A549 treated with GW870086 at 1 μM for 4 hours (cell line): ENCODE measurements around the gene MYLK3. TPM values are rescaled to one million over a fixed set of nuclear protein-coding genes. Genes with fewer than 3 reads are reported as not detected.

Experiments used
- total RNA-seq: library from RNA; stranded (reverse); fragments of 200-300 nt; extraction: Qiagen RNA extraction; gene quantifications from 5 replicates; pipeline ENCODE4 v1.2.3, GENCODE V29; 2022; ENCODE audit warnings: low read depth

Gene MYLK3
- total RNA-seq: 0.02 to 0.15 TPM (median 0.09 TPM) in 4 of 5 replicates, not detected in the other

DNA sequence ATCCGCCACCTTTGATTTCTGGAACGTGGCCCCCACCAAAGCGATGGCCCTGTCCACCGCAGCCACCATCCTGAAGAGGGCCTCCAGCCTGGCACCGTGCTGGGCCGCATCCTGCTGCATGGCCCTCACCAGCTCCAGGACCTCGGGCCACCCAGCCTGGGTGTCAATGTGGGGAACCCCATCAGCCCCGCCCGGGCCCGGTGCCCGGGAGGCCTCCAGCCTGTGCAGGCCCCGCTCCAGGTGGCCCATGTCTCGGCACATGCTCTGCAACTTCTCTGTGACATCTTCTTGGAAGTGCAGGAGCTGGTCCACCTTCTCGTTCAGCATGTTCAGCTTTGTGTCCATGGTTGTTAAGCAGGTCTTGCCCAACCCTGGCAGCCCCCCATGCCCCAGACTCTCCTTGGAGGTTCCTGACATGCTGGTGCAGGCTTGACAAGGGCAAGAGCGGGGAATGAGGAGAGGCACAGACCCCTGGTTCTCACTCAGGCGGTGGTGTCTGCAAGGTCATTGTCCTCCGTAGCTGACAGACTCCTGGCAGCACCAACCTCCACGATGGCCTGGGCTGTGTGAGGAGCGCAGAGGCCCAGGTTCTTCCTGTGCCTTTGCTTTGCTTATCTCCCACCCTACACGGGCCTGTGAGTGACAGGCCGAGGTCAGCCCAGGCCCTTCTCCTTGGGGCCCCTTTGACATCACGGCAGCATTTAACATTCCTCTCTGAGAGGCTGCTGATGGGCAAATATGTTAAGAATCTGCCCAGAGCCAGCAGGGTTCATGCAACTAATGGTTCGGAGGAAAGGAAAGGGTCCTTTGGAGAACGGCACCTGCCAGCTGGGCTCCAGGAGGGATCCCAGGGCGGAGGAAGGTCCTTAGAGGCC is at the start of gene MYLK3:
Gene MYLK3, minus strand, starts transcription at position 568 of the 875 bp plus-strand sequence. Its CDS starts 151 bp downstream, at position 417.

DNA sequence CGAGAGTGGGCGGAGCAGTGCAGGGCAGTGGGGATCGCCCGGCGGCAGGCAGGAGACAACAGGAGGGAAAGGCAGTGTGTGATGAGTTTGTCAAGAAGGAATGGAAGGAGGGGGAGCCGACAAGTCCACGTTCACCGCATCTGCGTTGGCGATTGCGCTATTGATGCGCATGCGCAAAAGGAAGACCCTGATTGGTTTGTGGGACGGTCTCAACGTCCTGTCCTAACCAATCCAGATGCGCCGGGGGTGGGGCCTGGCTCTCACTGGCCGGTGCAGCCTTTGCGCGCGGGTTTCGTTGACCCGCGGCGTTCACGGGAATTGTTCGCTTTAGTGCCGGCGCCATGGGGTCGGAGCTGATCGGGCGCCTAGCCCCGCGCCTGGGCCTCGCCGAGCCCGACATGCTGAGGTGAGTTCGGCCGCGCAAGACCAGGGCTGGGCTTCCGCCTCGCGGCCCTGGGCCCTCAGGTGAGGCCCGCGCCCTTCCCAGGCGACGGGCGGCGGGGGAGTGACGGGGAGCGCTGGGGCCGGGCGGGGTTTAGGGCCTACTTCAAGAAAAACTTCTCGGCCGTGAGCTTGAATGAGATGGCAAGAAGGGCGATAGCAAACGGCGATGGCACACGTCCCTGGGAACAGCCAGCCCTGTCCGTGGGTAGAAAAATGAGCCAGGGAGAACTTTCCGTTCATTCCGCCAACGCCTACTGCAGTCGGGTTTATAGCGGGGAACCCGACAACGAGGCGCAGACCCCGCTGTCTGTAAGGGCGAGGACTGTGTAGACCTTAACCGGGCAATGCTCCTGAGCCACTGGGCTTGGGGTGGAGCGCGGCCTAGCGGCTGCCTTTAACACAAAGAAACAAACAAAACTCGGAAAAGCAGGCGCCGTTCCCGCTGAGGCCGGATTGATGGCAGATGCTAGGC is 58.5 kb downstream of the MYLK3 start, which contains the start of gene ORC6:
Gene ORC6, plus strand, starts transcription at position 295 of the 916 bp plus-strand sequence. Its CDS starts 47 bp downstream, at position 342.

GRCh38 chr16:46688654-46689364 is 59.3 kb downstream of the MYLK3 start, which contains the start of gene VPS35:
TSS of gene VPS35 (minus strand) at chr16:46689178. CDS start at chr16:46689133, 45 bp downstream.

Other genes with a start within 250 kb of the MYLK3 start
- 29.2 to 41.4 TPM (median 37.7 TPM) in 5 replicates for gene SHCBP1, start 127.0 kb downstream of the MYLK3 start, total RNA-seq
- gene VPS35, start 59.2 kb downstream of the MYLK3 start, total RNA-seq: 73.9 to 93.6 TPM (median 77.5 TPM) in 5 replicates
- gene ORC6, start 58.7 kb downstream of the MYLK3 start, total RNA-seq: 43.1 to 48.0 TPM (median 44.3 TPM) in 5 replicates
- gene C16orf87, start 82.8 kb upstream of the MYLK3 start, total RNA-seq: 5.7 to 7.9 TPM (median 6.6 TPM) in 5 replicates
- gene GPT2, start 136.0 kb upstream of the MYLK3 start, total RNA-seq: 8.2 to 12.7 TPM (median 11.4 TPM) in 5 replicates
- 69.8 to 76.1 TPM (median 74.8 TPM) in 5 replicates for gene DNAJA2, start 225.3 kb upstream of the MYLK3 start, total RNA-seq